CD4-positive, alpha-beta memory T cell (primary cell): Measurements from ENCODE around the gene PPP2R1B. TPM values are rescaled to one million over a fixed set of nuclear protein-coding genes. Genes with fewer than 3 reads are reported as not detected.

ENCODE experiments used
- CTCF ChIA-PET: fragments of 350-600 bp; sonication (Branson Sonifier 250); formaldehyde crosslinking; loops from one replicate; lab custom pipeline; 2021; ENCODE audit warnings: inconsistent platforms; ENCODE audit not compliant: partially characterized antibody; lab: Charles Lee
- POLR2A ChIA-PET: fragments of 350-600 bp; sonication (Branson Sonifier 250); formaldehyde crosslinking; loops from one replicate; lab custom pipeline; 2021; ENCODE audit not compliant: partially characterized antibody; lab: Charles Lee
- DNase-seq, 5 donors: peaks; one replicate each; pipeline versions ENCODE4 v3.0.0 to v3.0.0-alpha.2; 2020 to 2022; ENCODE audit warnings: mixed read lengths in 1 of 5
- H3K27ac ChIP-seq: one replicate; pipeline ENCODE4 v1.7.0; 2013; ENCODE audit warnings: low read depth, low read length
- H3K27me3 ChIP-seq: 2 replicates; pipeline ENCODE4 v1.7.0; 2013; ENCODE audit warnings: mild to moderate bottlenecking, low read length, moderate library complexity; ENCODE audit not compliant: insufficient read depth
- H3K36me3 ChIP-seq: 2 replicates; pipeline ENCODE4 v1.7.0; 2013; ENCODE audit warnings: mild to moderate bottlenecking, low read length, moderate library complexity; ENCODE audit not compliant: insufficient read depth
- H3K4me1 ChIP-seq: 2 replicates; pipeline ENCODE4 v1.7.0; 2013; ENCODE audit warnings: mild to moderate bottlenecking, low read length, moderate library complexity; ENCODE audit not compliant: insufficient read depth
- H3K4me3 ChIP-seq, 2 donors: one replicate each; pipeline ENCODE4 v1.7.0; 2013; ENCODE audit warnings: low read length in 2 of 2, mild to moderate bottlenecking in 1 of 2
- H3K9me3 ChIP-seq, 2 donors: one replicate each; pipeline ENCODE4 v1.7.0; 2013; ENCODE audit warnings: low read length in 2 of 2, control low read depth in 1 of 2; ENCODE audit not compliant: control insufficient read depth in 1 of 2
- H3K27ac Mint-ChIP-seq, 7 donors: one replicate each; pipeline ENCODE4 v1.8.0; 2020 to 2021; ENCODE audit warnings: mixed read lengths in 7 of 7, mild to moderate bottlenecking in 6 of 7, inconsistent platforms in 3 of 7, moderate library complexity in 3 of 7
- H3K27me3 Mint-ChIP-seq, 2 donors: one replicate each; pipeline ENCODE4 v1.8.0; 2020 to 2021; ENCODE audit warnings: mixed read lengths in 2 of 2
- H3K36me3 Mint-ChIP-seq, 2 donors: one replicate each; pipeline ENCODE4 v1.8.0; 2020 to 2021; ENCODE audit warnings: mixed read lengths in 2 of 2, inconsistent platforms in 1 of 2, mild to moderate bottlenecking in 1 of 2
- H3K4me1 Mint-ChIP-seq, 4 donors: one replicate each; pipeline ENCODE4 v1.8.0; 2020 to 2021; ENCODE audit warnings: mixed read lengths in 4 of 4, mild to moderate bottlenecking in 1 of 4
- H3K4me3 Mint-ChIP-seq, 8 donors: one replicate each; pipeline ENCODE4 v1.8.0; 2020 to 2021; ENCODE audit warnings: mixed read lengths in 8 of 8, mild to moderate bottlenecking in 7 of 8, moderate library complexity in 6 of 8, inconsistent platforms in 3 of 8
- H3K9me3 Mint-ChIP-seq, 8 donors: one replicate each; pipeline ENCODE4 v1.8.0; 2020 to 2021; ENCODE audit warnings: mixed read lengths in 8 of 8, mild to moderate bottlenecking in 5 of 8, inconsistent platforms in 3 of 8, moderate library complexity in 1 of 8
- intact Hi-C: fragments of 100-400 bp; cut with micrococcal nuclease; formaldehyde crosslinking; loops from one replicate; pipeline ENCODE4 v1.15.1; 2023
- polyA plus RNA-seq, 2 donors: library from polyadenylated mRNA; unstranded; fragments of 300-500 nt; fragmentation: Illumina TruSeq; gene quantifications; one replicate each; pipeline ENCODE4 v1.2.3, GENCODE V29; 2021
- total RNA-seq, 2 experiments: library from RNA; stranded (reverse); gene quantifications; one replicate each; pipeline ENCODE4 v1.2.3, GENCODE V29; 2021

The PPP2R1B gene
- total and polyA plus RNA-seq, 4 experiments from 2014 or later, result 18.4 to 39.1 (median 33.4) TPM

DNA sequence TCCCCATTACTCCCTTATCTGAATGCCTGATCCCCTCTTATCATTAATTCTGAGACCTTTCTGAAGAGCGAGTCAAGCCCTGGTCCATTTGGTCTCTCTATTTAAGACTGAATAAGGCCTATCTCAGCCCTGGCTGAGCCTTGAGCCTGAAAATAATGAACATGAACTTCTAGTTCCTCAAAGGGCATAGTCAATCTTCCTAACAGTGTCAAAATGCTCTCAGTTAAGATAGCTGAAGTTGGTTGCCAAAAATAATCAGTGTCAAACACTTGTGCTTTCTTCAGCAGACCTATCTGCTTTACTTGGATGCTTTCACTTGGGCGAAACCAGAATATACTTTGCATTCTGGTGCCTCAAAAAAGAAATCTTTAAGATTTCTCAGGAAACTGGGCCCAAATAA, 42.6 kb upstream of the PPP2R1B start:
- CTCF ChIA-PET, result no interaction called here
- no peak overlapping the region for H3K4me3 Mint-ChIP-seq
- Histone ChIP-seq H3K27ac (no peak overlapping the region), H3K4me3 (no peak overlapping the region), H3K36me3 (peaks cover 12% of the 10 kb centered on the region), H3K4me1 (no peaks in the 10 kb centered on the region), H3K9me3 (no peaks in the 10 kb centered on the region), H3K27me3 (no peaks in the 10 kb centered on the region)
- H3K27ac Mint-ChIP-seq, result peak overlapping the region in 2 of 7 donors; percentile 0 to 27
- POLR2A ChIA-PET, result no interaction called here
- no peaks in the 10 kb centered on the region for H3K27me3 Mint-ChIP-seq
- no peaks in the 10 kb centered on the region for H3K9me3 Mint-ChIP-seq
- H3K4me1 Mint-ChIP-seq, result peaks cover 0 to 4% (median 0%) of the 10 kb centered on the region in 4 donors
- intact Hi-C loops, result no loop called here
- H3K36me3 Mint-ChIP-seq, result peaks cover 38 to 58% of the 10 kb centered on the region in 2 donors
- no peak for DNase-seq

DNA sequence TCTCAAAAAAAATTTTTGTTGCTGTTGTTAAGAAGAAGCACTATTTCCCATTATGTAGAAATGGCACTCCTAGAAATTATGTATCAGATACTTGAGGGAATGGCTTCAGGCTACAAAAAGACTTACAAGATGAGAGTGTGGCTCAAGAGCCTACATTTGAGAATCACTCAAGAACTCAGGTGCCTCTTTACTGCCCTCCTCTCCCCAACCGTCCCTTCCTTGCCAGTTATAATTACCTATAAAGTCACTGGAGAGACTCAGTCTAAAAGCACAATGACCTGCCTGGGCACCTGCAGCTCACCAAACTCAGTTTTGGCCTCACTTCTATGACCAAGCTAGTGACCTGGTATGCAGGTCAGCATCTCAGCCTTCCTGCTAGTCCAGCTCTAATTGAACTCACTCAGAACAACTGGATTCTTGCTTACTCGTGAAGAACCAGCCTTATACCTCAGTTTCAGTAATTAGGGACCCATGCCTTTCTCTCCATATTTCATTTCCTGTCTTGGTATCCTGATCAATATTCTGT, 41.9 kb upstream of the PPP2R1B start:
- Mint-ChIP-seq H3K27me3 (no peaks in the 10 kb centered on the region), H3K4me1 (peaks cover 0 to 2% (median 0%) of the 10 kb centered on the region in 4 donors), H3K36me3 (peaks cover 38 to 59% of the 10 kb centered on the region in 2 donors), H3K27ac (no peak overlapping the region), H3K9me3 (no peaks in the 10 kb centered on the region), H3K4me3 (no peak overlapping the region)
- H3K27me3 ChIP-seq, result no peaks in the 10 kb centered on the region
- ChIA-PET POLR2A (no interaction called here), CTCF (no interaction called here)
- H3K4me1 ChIP-seq, result no peaks in the 10 kb centered on the region
- no peak for DNase-seq
- intact Hi-C loops, result no loop called here
- H3K36me3 ChIP-seq, result peaks cover 12% of the 10 kb centered on the region
- H3K4me3 ChIP-seq, result no peak overlapping the region
- no peaks in the 10 kb centered on the region for H3K9me3 ChIP-seq
- no peak overlapping the region for H3K27ac ChIP-seq

DNA sequence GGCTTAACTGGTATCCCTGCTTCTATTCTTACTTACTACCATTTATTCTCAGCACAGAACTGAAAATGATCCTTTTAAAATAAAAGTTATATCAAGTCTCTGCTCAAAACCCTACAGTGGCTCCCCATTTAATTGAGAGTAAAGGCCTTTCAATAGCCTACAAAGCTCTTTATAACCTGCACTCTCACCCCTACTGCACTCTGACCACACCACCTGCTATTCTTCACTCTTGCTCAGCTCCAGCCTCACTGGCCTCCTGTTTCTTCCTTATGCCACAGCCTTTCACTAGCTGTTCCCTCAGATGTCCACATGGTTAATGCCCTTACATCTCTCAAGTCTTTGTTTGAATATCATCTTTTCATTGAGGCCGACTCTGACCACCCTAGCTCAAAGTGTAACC, 40.9 kb upstream of the PPP2R1B start:
- intact Hi-C loops, result no loop called here
- H3K27ac Mint-ChIP-seq, result peak overlapping the region in 1 of 7 donors; percentile 13
- H3K4me3 Mint-ChIP-seq, result no peak overlapping the region
- no peak overlapping the region for H3K4me3 ChIP-seq
- ChIA-PET POLR2A (no interaction called here), CTCF (no interaction called here)
- no peaks in the 10 kb centered on the region for H3K9me3 Mint-ChIP-seq
- no peak for DNase-seq
- H3K4me1 Mint-ChIP-seq, result peaks cover 0 to 2% (median 0%) of the 10 kb centered on the region in 4 donors
- no peaks in the 10 kb centered on the region for H3K27me3 ChIP-seq
- peaks cover 18% of the 10 kb centered on the region for H3K36me3 ChIP-seq
- no peaks in the 10 kb centered on the region for H3K9me3 ChIP-seq
- H3K36me3 Mint-ChIP-seq, result peaks cover 41 to 64% of the 10 kb centered on the region in 2 donors
- H3K27me3 Mint-ChIP-seq, result no peaks in the 10 kb centered on the region
- no peaks in the 10 kb centered on the region for H3K4me1 ChIP-seq
- no peak overlapping the region for H3K27ac ChIP-seq

DNA sequence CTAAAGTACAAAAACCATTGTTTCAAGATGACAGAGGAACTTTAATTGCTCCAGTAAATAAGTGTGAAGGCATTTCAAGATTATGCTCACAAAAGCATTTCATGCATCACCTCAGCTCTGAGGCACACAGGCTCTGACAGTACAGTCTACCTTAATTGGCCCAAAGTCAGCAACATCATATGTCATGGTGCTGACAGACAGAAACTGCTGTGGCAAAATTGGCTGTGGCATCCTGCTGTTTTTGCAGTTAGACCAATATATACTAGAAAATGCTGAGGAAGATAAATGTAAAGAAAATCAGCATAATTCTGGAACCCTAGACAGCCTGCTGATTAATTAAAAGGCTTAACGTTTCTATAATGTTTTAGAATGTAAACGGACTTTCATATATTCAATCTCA, 34.9 kb upstream of the PPP2R1B start:
- ChIA-PET CTCF (no interaction called here), POLR2A (no interaction called here)
- Histone ChIP-seq H3K36me3 (peaks cover 6% of the 10 kb centered on the region), H3K9me3 (no peaks in the 10 kb centered on the region), H3K27me3 (no peaks in the 10 kb centered on the region), H3K4me3 (no peak overlapping the region), H3K4me1 (no peaks in the 10 kb centered on the region), H3K27ac (no peak overlapping the region)
- Mint-ChIP-seq H3K36me3 (peaks cover 64 to 70% of the 10 kb centered on the region in 2 donors), H3K27ac (no peak overlapping the region), H3K4me3 (no peak overlapping the region), H3K9me3 (peaks cover 0 to 14% (median 2%) of the 10 kb centered on the region in 8 donors), H3K4me1 (peaks cover 0 to 2% (median 0%) of the 10 kb centered on the region in 4 donors), H3K27me3 (no peaks in the 10 kb centered on the region)
- intact Hi-C loops, result no loop called here
- no peak for DNase-seq

DNA sequence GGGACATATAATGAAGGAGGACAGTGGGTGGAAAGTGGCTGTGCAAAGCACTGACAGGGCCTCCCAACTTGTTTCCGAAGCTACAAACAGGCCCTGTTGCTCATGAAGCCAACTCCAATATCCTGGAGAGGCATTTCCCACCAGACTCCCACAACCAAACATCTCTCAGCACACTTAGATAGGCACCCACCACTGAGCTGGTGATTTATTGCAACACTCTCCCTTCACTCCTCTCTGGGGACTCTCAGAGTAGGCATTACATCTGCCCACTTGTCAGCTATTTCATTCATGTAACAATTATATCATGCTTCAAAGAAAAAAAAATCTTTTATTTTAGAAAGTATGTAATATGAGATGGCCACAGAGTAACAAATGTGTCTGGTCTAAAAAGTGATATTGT, 32.1 kb upstream of the PPP2R1B start:
- Histone ChIP-seq H3K4me3 (no peak overlapping the region), H3K4me1 (no peaks in the 10 kb centered on the region), H3K27me3 (no peaks in the 10 kb centered on the region), H3K27ac (no peak overlapping the region), H3K9me3 (no peaks in the 10 kb centered on the region), H3K36me3 (peaks cover 6% of the 10 kb centered on the region)
- POLR2A ChIA-PET, result no interaction called here
- Mint-ChIP-seq H3K27ac (no peak overlapping the region), H3K4me3 (no peak overlapping the region), H3K36me3 (peaks cover 50 to 58% of the 10 kb centered on the region in 2 donors), H3K4me1 (peaks cover 0 to 2% (median 0%) of the 10 kb centered on the region in 4 donors), H3K27me3 (no peaks in the 10 kb centered on the region), H3K9me3 (peaks cover 0 to 14% (median 2%) of the 10 kb centered on the region in 8 donors)
- intact Hi-C loops, result no loop called here
- no peak for DNase-seq
- CTCF ChIA-PET, result interaction anchor here (1.8 kb wide), 1 partner anchor 21 kb away, joined by 7 read pairs; no protein-coding TSS in a partner anchor

DNA sequence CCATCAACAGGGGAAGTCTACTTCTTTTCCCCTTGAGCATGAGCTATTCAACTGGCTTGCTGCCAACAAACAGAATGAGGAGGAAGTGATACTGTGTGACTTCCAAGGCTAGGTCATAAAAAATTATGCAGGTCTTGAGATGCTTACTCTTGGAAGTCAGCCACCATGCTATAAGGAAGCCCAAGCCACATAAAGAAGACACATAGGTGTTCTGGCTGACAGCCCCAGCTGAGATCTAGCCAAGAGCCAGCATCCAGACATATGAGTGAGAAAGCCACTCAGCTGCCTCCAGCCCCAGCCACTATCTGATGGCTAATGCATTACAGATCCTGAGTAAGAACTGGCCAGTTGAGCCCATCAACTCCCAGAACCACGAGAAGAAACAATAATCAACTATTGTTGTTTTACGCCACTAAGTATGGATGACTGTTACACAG, 31.0 kb upstream of the PPP2R1B start:
- no peaks in the 10 kb centered on the region for H3K4me1 ChIP-seq
- POLR2A ChIA-PET, result no interaction called here
- no peaks in the 10 kb centered on the region for H3K36me3 ChIP-seq
- Mint-ChIP-seq H3K27ac (no peak overlapping the region), H3K36me3 (peaks cover 44 to 49% of the 10 kb centered on the region in 2 donors), H3K4me3 (no peak overlapping the region), H3K9me3 (peaks cover 0 to 14% (median 2%) of the 10 kb centered on the region in 8 donors), H3K4me1 (peaks cover 0 to 2% (median 0%) of the 10 kb centered on the region in 4 donors), H3K27me3 (no peaks in the 10 kb centered on the region)
- intact Hi-C loops, result no loop called here
- no peak overlapping the region for H3K4me3 ChIP-seq
- H3K27ac ChIP-seq, result no peak overlapping the region
- H3K9me3 ChIP-seq, result no peaks in the 10 kb centered on the region
- no peaks in the 10 kb centered on the region for H3K27me3 ChIP-seq
- no peak for DNase-seq
- CTCF ChIA-PET, result interaction anchor here (1.7 to 1.8 kb wide), 2 partner anchors 20 to 210 kb away, joined by 4 to 7 read pairs; no protein-coding TSS in a partner anchor

DNA sequence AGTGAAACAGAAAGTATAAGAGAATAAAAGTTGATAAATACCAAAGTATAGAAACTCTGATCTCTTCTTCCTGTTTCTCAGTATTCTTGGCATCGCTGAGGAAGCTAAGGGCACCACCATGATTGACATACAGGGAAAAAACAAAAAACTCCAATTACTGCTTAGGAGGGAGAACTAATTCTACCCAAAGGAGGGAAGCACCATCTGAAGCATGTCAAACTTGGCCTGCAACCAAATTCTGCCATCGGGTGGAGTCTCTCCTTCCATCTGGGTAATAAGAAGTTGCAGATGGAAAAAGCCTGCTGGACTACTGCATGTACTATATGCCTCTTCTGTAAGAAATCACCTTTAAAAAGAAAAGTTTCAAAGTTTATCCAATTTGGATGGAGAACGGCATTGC, 30.5 kb upstream of the PPP2R1B start:
- H3K9me3 ChIP-seq, result no peaks in the 10 kb centered on the region
- no peak overlapping the region for H3K4me3 ChIP-seq
- peaks cover 0 to 14% (median 2%) of the 10 kb centered on the region in 8 donors for H3K9me3 Mint-ChIP-seq
- intact Hi-C loops, result no loop called here
- H3K4me3 Mint-ChIP-seq, result no peak overlapping the region
- H3K36me3 ChIP-seq, result no peaks in the 10 kb centered on the region
- peaks cover 40 to 44% of the 10 kb centered on the region in 2 donors for H3K36me3 Mint-ChIP-seq
- H3K27me3 Mint-ChIP-seq, result no peaks in the 10 kb centered on the region
- no peaks in the 10 kb centered on the region for H3K27me3 ChIP-seq
- no peak overlapping the region for H3K27ac Mint-ChIP-seq
- CTCF ChIA-PET, result interaction anchor here (1.0 to 1.8 kb wide), 3 partner anchors 20 to 210 kb away, joined by 3 to 7 read pairs (median 4); no protein-coding TSS in a partner anchor
- peaks cover 0 to 2% (median 0%) of the 10 kb centered on the region in 4 donors for H3K4me1 Mint-ChIP-seq
- no peak for DNase-seq
- H3K27ac ChIP-seq, result no peak overlapping the region
- POLR2A ChIA-PET, result no interaction called here
- no peaks in the 10 kb centered on the region for H3K4me1 ChIP-seq
